Bronchial epithelial cell (primary cell): Measurements from ENCODE around the gene NLN. TPM values are rescaled to one million over a fixed set of nuclear protein-coding genes. Genes with fewer than 3 reads are reported as not detected.
A peak's percentile ranks its signal among the peaks of the same experiment; 100 is the strongest.
"Not testable (repeated sequence)": the region's sequence is repeated elsewhere in the genome, so short reads cannot be mapped to it uniquely, and the experiment has no call there.

ENCODE experiments used
- DNase-seq: peaks from one replicate; pipeline ENCODE4 v3.0.0-alpha.2; 2010; ENCODE audit warnings: low read depth
- FAIRE-seq: peaks from 2 replicates; lab custom pipeline; 2011; peaks lifted over from hg19 to GRCh38; lab: Jason Lieb, UNC
- H3K27me3 ChIP-seq: 2 replicates; pipeline ENCODE4 v1.5.1; 2011; ENCODE audit warnings: low read length; ENCODE audit not compliant: control insufficient read depth, insufficient read depth
- H3K36me3 ChIP-seq: 2 replicates; pipeline ENCODE4 v1.5.1; 2011; ENCODE audit warnings: low read length; ENCODE audit not compliant: control insufficient read depth, insufficient read depth
- H3K4me3 ChIP-seq: 2 replicates; pipeline ENCODE4 v1.5.1; 2011; ENCODE audit warnings: mild to moderate bottlenecking, low read depth, low read length, control low read depth
- total RNA-seq: library from RNA; depleted of rRNA; stranded (reverse); fragments of >200 nt; gene quantifications from 2 replicates; pipeline ENCODE4 v1.2.1, GENCODE V29; 2014
- TF ChIP-seq, protein P1 (sequence below): IDR thresholded peaks from 2 replicates; pipeline ENCODE4 v1.5.1; 2011; ENCODE audit warnings: mild to moderate bottlenecking, moderate library complexity, low read length, control low read depth, inconsistent platforms; ENCODE audit not compliant: insufficient read depth, severe bottlenecking

NLN gene
- 20.0 and 40.3 TPM in 2 replicates for total RNA-seq

DNA sequence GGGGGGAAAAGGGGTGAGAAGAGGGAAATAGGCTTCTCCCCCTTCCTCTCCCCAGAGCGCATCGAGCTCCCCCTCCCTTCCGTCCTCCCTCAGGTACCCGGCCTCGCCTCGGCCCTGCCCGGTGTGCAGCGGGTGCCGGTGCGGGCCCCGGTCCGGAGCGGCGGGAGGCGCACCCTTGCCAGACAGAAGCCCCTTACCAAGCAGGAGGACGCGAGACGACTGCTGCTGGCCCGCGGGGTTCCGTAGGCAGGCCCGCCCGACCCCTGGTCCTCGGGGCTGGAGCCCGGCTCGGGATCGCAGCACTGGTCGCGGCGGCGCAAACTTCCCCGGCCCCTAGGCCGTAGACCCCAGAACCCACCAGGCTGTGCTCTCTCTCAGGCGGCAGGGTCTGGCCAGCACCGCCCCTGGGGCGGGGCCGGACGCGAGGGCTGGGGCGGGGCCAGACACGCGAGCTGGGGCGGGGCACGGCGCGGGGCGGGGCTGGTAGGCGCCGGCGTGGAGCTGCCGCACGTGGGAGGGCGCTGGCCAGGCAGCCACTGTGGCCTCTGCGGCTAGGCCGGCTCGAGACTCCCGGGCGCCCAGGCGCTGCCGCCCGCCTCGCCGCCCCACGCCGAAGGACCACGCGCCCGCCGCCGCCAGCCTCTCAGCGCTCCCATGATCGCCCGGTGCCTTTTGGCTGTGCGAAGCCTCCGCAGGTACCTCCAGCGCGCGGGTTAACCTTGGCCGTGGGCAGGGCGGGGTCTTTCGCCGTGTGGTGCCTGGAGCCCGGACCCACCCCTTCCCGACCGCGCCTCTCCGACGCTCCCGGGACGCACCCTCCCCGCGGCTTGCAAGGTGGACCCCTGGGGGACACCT lies at the start of gene NLN, which contains the start of gene SGTB:
Gene NLN, plus strand, starts transcription at position 486 of the 855 bp plus-strand sequence. Its CDS starts 169 bp downstream, at position 655.
Gene SGTB, minus strand, starts transcription at position 390 of the 855 bp plus-strand sequence. CDS start 1,302 bp downstream, outside the sequence.
- Histone ChIP-seq H3K36me3 (no peaks in the 10 kb centered on the region), H3K4me3 (peak within 1 kb of the TSS; percentile 97), H3K27me3 (no peaks in the 10 kb centered on the region)
- peak; percentile 30 for DNase-seq
- TF ChIP-seq, protein P1, sequence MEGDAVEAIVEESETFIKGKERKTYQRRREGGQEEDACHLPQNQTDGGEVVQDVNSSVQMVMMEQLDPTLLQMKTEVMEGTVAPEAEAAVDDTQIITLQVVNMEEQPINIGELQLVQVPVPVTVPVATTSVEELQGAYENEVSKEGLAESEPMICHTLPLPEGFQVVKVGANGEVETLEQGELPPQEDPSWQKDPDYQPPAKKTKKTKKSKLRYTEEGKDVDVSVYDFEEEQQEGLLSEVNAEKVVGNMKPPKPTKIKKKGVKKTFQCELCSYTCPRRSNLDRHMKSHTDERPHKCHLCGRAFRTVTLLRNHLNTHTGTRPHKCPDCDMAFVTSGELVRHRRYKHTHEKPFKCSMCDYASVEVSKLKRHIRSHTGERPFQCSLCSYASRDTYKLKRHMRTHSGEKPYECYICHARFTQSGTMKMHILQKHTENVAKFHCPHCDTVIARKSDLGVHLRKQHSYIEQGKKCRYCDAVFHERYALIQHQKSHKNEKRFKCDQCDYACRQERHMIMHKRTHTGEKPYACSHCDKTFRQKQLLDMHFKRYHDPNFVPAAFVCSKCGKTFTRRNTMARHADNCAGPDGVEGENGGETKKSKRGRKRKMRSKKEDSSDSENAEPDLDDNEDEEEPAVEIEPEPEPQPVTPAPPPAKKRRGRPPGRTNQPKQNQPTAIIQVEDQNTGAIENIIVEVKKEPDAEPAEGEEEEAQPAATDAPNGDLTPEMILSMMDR: no peak
- no peak for FAIRE-seq

DNA sequence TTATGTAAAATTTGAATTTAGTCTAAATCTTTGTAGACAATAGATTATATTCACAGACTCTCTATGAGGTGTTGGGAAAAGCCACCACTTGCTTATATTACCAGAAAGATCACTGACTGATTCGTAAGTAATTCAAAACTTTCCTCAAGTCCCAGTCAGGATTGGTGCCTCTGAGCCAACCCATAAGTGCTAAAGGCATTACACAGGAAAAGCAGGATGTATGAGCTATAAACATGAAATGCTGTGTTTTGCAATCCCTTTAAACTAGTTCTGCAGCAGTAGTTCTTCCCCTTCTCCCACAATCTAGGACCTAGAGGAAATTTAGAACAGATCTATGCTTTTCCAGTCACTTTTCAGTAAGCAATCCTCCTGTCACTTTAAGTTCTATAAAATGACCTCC lies 49.2 kb upstream of the NLN start:
- no peak overlapping the region for H3K4me3 ChIP-seq
- DNase-seq (peak; percentile 77), FAIRE-seq (no peak)
- H3K36me3 ChIP-seq: no peaks in the 10 kb centered on the region
- TF ChIP-seq, protein P1: no peak
- no peaks in the 10 kb centered on the region for H3K27me3 ChIP-seq

GRCh38 chr5:65674749-65675148 lies 47.3 kb upstream of the NLN start:
- Histone ChIP-seq H3K27me3 (no peaks in the 10 kb centered on the region), H3K36me3 (no peaks in the 10 kb centered on the region), H3K4me3 (no peak overlapping the region)
- TF ChIP-seq, protein P1: no peak
- FAIRE-seq (no peak), DNase-seq (peak; percentile 23)

- not testable (repeated sequence) for DNase-seq, FAIRE-seq, H3K36me3 ChIP-seq, H3K27me3 ChIP-seq, H3K4me3 ChIP-seq
Measured at GRCh38 chr5:65676056-65676455, 45.9 kb upstream of the NLN start.

DNA sequence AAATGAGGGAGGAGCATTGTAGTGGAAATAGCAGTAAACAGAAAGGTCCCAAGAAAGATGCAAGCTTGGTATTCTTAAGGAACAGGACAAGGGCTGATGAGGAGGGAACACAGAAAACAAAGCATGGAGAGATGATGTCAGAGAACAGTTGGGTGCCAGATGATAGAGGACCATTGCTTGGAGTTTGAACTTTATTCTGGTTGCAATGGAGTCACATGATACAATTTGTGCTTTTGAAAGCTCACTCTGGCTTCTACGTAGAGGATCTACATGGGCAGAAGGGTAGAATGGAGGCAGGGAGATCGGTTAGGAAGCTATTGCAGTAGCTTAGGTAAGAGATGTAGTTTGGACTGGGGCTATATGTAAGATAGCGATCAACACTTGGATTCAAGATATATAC lies 39.9 kb upstream of the NLN start:
- peak; percentile 18 for FAIRE-seq
- Histone ChIP-seq H3K4me3 (no peak overlapping the region), H3K27me3 (no peaks in the 10 kb centered on the region), H3K36me3 (peaks cover 2% of the 10 kb centered on the region)
- TF ChIP-seq, protein P1: no peak
- no peak for DNase-seq

DNA sequence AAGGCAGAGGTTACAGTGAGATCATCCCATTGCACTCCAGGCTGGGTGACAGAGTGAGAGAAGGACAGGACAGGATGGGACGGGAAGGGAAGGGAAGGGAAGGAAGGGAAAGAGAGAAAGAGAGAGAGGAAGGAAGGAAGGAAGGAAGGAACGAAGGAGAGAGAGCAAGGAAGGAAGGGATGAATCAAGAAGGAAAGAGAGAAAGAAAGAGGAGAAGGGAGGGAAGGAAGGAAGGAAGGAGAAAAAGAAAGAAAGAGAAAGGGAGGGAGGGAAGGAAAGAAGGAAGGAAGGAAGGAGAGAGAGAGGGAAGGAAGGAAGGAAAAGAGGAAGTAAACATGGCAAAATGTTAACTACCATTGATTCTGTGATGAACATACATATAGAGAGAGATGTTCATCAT lies 28.9 kb upstream of the NLN start:
- TF ChIP-seq, protein P1: no peak
- Histone ChIP-seq H3K27me3 (no peaks in the 10 kb centered on the region), H3K36me3 (peaks cover 1% of the 10 kb centered on the region), H3K4me3 (no peak overlapping the region)
- DNase-seq: no peak
- no peak for FAIRE-seq
